GM21723 (cell line): Measurements from ENCODE around the gene TTL.
A peak's percentile ranks its signal among the peaks of the same experiment; 100 is the strongest.

Experiments
- ATAC-seq: cut with Tn5 transposase; IDR thresholded peaks from one replicate; pipeline ENCODE4 v1.9.1; 2021; ENCODE audit warnings: mild to moderate bottlenecking, moderate library complexity; ENCODE audit not compliant: unreplicated experiment

Gene TTL

DNA sequence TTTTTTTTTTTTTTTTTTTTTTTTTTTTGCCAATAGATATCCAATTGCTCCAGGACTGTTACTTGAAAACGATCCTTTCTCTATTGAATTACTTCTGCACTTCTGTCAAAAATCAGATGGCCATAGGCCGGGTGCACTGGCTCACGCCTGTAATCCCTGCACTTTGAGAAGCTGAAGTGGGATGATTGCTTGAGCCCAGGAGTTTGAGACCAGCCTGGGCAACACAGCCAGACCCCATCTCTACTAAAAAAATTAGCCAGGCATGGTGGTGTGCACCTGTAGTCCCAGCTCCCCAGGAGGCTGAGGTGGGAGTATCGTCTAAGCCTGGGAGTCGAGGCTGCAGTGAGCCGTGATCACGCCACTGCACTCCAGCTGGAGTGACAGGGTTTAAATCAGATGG, 98.1 kb downstream of the TTL start:
- ATAC-seq, result no peak

DNA sequence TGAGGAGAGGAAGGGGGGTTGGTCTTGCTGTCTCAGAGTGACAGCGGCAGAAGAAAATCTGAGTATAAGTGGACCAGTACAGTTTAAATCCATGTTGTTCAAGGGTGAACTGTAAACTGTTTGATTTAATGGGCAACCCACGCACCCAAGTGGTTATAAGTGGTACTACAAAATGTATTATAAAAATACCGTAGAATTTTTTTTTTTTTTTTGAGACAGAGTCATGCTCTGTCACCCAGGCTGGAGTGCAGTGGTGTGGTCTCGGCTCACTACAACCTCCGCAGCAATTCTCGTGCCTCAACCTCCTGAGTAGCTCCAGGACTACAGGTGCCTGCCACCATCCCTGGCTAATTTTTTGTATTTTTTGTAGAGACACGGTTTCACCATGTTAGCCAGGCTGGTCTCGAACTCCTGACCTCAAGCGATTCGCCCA, 100.4 kb downstream of the TTL start:
- ATAC-seq, result no peak

DNA sequence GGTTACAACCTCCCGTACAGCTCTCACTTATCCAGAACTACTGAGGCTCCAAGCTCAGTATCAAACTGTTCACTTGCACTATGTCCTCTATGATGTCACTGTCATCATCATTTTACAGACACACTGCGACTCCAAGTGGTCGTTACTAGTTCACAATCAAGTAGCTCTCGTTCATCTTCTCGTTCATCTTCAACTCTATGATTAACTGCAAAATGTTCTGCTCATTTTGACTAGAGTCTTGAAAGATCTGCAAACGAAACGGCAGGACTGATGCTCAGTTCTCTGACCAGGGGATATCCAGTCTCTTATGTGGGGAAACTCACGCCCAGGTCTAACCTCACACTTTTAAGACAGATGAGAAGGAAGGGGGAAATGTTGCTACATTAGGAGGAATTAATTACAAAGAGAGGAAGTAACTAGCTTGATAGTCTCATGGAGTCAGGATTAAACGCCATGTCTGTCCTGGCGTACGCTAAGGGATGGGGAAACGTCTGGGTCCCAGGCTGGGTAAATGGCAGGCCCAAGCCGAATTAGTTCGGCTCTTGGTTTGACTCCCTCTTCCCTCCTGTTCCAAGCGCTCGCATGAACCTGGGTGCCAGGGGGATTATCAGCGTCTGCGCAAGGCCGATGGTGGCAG, 101.7 kb downstream of the TTL start:
- no peak for ATAC-seq

DNA sequence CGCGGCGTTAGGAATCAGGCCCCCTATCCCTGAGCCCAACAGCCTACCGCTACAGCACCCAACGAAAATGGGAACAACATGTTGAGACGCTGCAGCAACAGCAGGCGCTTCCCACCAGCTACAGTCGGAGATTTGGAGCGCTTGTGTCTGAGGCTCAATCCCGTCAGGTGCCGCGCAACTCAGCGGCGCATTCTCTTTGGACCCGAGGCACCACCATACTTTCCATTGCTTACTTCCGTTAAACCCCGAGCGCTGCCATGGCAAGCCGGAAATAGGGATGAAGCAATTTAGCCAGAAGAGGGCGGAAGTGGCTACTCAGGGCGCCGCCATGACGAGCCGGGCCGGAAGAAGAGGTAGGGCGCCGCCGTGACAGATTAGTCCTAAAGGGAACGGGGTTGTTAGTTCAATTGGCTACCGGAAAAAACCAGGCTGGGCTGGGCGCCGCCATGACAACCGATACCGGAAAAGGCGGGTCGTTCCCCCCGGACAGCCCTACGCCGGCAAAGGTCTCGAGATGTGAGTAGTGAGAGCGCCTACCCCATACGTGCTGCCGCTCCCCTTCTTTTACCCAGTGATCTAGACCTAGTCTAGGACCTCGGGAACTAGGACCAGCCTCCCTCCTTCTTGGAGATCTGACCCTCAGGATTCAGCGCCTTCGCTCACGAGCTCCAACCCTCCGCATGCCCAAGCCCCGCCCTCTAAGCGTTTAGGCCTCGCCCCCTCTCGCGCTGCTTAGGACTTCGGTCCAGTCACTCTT, 102.4 kb downstream of the TTL start, which contains the start of gene CHCHD5:
TSS of gene CHCHD5 (plus strand) at position 476 of the 757 bp plus-strand sequence. CDS start at position 515, 39 bp downstream.
- ATAC-seq, result peak; percentile 92

DNA sequence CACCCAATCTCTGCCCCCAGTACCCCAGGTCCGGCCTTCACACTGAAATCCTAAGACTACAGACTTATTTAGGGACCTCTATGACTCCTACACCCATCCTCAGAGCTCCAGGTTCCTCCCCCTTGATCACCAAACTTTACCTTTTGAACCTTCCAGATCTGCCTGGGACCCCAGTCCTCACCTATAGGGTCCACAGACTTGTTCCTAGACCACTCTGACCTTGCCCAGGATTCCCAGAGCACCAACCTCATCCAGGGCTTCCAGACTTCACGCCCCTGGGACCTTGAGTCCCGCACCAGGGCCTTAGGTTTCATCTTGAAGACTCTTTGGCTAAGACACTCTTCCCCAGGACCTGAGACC, 102.9 kb downstream of the TTL start:
- no peak for ATAC-seq

DNA sequence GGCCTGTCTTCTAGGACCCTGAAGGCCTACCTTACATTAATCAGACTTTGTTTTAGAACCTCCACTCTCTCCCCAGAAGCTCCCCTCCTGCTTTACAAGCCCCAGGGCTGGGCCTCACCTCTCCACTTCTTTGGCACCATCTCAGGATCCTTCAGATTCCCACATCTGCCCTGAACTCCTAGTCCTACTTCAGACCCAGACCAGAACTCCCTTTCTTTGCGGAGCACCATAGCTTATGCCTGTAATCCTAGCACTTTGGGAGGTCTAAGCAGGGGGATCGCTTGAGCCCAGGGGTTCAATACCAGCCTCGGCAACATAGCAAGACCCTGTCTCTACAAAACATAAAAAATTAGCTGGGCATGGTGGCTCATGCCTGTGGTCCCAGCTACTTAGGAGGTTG, 103.4 kb downstream of the TTL start:
- ATAC-seq, result no peak

DNA sequence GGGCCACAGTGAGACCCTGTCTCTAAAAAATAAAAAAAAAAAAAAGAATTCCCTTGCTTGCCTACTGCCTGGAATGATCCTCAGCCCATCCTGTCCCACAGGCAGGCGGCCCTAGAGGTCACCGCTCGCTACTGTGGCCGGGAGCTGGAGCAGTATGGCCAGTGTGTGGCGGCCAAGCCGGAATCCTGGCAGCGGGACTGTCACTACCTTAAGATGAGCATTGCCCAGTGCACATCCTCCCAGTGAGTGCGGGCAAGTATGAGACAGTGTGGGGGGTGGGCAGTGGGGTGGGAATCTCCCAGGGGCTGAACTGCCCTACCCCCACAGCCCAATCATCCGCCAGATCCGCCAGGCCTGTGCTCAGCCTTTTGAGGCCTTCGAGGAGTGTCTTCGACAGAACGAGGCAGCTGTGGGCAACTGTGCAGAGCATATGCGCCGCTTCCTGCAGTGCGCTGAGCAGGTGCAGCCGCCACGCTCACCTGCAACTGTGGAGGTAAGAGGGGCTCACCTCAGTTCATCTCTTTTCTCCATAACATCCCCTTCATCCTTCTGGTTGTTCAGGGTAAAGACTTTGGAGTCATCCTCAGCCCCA, 104.0 kb downstream of the TTL start:
- ATAC-seq, result no peak

DNA sequence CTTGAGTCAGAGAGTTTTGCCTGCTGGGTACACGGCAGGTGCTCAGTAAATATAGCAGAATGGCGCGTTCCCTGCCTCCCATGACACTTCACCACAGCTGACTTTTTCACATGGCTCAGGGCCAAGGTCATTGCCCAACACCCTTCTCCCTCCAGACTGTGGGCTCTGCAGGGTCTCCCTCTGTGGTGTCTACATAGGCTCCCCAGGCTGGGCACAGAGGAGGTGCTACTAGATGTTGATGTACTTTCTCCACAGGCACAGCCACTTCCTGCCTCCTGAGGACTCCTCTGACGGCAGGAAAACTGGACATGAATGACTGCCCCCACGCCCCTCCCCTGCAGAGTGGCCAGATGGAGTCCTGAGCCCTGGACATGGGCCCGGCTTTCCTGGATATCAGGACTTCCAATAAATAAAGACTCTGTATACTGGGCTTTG, 106.7 kb downstream of the TTL start:
- no peak for ATAC-seq
